Measurements from ENCODE around the gene KLF3. TPM values are rescaled to one million over a fixed set of nuclear protein-coding genes. Genes with fewer than 3 reads are reported as not detected.

Gene KLF3
- total RNA-seq, 2 donors from 2014 or later = 4.3 to 5.5 TPM

- no peak overlapping the region for H3K27ac Mint-ChIP-seq
Measured at GRCh38 chr4:38717604-38718003, 53.6 kb downstream of the KLF3 start.

GRCh38 chr4:38723114-38723513 lies 59.1 kb downstream of the KLF3 start:
- no peak for ATAC-seq (replicated peaks)
- Mint-ChIP-seq H3K27ac (no peak overlapping the region), H3K36me3 (ENCODE audit: low read depth) (no peaks in the 10 kb centered on the region), H3K4me3 (no peak overlapping the region), H3K9me3 (no peaks in the 10 kb centered on the region), H3K4me1 (no peaks in the 10 kb centered on the region), H3K27me3 (no peaks in the 10 kb centered on the region)

More at GRCh38 chr4:38717604-38718003, 53.6 kb downstream of the KLF3 start:
- H3K9me3 Mint-ChIP-seq = peaks cover 8% of the 10 kb centered on the region
- no peaks in the 10 kb centered on the region for H3K4me1 Mint-ChIP-seq
- no peak for ATAC-seq (replicated peaks)
- no peaks in the 10 kb centered on the region for H3K36me3 Mint-ChIP-seq (ENCODE audit: low read depth)
- H3K4me3 Mint-ChIP-seq = no peak overlapping the region
- no peaks in the 10 kb centered on the region for H3K27me3 Mint-ChIP-seq

DNA sequence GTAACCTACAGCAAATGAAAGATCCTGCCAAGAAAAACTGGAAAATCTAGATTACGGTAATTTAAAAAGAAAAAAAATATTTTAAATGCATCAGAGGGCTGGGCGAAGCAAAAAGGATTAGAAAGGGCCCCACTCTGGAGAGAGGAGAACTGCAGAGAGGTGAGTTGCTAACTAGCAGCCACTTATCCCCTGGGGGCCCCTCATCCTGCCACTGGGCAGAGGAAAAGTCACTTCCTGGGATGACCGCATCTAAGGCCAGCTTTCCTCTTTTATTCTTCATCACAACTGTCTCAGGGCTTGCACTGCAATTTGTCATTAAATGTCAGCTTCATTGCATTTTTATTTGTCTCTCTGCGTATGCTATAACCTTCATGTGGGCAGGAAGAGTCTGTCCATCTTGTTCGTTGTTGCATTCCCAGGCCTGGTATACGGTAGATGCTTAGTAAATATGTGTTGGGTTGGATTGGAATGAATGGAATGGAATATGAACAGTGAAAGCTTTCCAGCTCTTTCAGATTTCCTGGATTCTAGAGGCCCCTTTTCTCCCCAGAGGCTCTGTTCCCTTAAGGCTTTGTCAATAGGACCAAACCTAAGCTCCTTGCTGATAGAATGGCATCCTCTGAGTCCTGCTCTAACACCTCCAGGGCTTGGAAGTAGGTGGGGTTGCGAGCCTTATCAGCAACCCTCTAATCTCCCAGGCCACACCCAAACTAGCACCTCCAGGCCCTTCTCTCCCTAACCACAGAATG lies 59.9 kb downstream of the KLF3 start:
- no peaks in the 10 kb centered on the region for H3K4me1 Mint-ChIP-seq
- H3K9me3 Mint-ChIP-seq = no peaks in the 10 kb centered on the region
- no peak for ATAC-seq (replicated peaks)
- H3K4me3 Mint-ChIP-seq = no peak overlapping the region
- no peak overlapping the region for H3K27ac Mint-ChIP-seq
- no peaks in the 10 kb centered on the region for H3K27me3 Mint-ChIP-seq
- no peaks in the 10 kb centered on the region for H3K36me3 Mint-ChIP-seq (ENCODE audit: low read depth)

DNA sequence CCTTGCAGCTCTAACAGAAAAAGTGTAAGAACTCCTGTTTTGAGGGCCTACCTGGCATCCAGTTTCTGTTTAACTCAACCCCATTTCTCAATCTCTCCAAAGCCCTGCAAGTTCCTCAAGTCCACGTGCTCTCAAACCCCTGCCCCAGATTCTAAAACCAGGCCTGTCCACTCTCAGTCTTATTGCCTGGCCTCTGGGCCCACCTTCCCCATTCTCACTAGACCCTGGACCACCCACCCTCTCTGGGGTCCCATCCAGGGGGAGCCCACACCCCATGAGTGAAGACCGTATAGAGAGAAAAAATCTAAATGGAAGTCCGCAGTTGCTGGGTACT lies 60.4 kb downstream of the KLF3 start:
- Mint-ChIP-seq H3K36me3 (ENCODE audit: low read depth) (no peaks in the 10 kb centered on the region), H3K4me1 (no peaks in the 10 kb centered on the region), H3K27me3 (no peaks in the 10 kb centered on the region), H3K4me3 (no peak overlapping the region), H3K9me3 (no peaks in the 10 kb centered on the region), H3K27ac (no peak overlapping the region)
- no peak for ATAC-seq (replicated peaks)

DNA sequence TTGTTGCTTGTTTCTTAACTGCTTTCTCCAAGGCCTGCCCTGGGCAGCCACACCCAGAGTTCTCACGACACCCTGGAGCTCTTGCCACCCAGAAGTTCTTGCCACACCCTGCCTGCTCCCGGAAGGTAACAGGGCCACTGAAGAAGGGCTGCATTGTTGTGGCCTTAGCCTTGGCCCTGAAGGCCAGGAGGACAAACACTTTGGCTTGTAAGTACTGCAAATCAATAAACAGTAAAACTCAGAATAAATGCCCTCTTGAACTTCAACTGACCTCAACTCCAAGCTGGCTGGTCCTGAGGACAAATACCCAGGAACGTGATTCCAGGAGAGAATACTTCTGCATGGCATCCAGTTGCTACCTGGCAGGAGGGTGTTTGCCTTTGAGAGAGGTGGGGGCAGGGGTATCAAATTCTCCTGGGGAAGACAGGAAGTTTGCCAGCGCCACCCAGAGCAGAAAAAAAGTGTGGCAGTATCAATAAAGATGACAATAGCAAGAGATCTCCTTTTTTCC lies 64.7 kb downstream of the KLF3 start:
- Mint-ChIP-seq H3K27me3 (no peaks in the 10 kb centered on the region), H3K4me1 (no peaks in the 10 kb centered on the region), H3K4me3 (no peak overlapping the region), H3K27ac (no peak overlapping the region), H3K36me3 (ENCODE audit: low read depth) (no peaks in the 10 kb centered on the region), H3K9me3 (no peaks in the 10 kb centered on the region)
- no peak for ATAC-seq (replicated peaks)

DNA sequence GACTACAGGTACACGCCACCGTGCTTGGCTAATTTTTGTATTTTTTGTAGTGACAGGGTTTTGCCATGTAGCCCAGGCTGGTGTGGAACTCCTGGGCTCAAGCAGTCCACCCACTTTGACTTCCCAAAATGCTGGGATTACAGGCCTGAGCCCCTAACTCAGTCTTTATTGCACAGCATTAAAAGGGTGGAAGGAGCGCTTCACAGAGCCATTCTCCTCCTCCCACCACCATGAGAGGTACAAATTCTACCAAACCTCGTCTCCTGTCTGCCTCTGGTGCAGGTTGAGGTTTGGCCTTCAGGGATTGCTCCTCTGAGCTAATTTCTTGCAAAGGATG lies 66.5 kb downstream of the KLF3 start:
- Mint-ChIP-seq H3K27me3 (no peaks in the 10 kb centered on the region), H3K4me3 (peak overlapping the region; percentile 23), H3K27ac (no peak overlapping the region), H3K36me3 (ENCODE audit: low read depth) (no peaks in the 10 kb centered on the region), H3K9me3 (no peaks in the 10 kb centered on the region), H3K4me1 (no peaks in the 10 kb centered on the region)
- ATAC-seq (replicated peaks) = no peak

DNA sequence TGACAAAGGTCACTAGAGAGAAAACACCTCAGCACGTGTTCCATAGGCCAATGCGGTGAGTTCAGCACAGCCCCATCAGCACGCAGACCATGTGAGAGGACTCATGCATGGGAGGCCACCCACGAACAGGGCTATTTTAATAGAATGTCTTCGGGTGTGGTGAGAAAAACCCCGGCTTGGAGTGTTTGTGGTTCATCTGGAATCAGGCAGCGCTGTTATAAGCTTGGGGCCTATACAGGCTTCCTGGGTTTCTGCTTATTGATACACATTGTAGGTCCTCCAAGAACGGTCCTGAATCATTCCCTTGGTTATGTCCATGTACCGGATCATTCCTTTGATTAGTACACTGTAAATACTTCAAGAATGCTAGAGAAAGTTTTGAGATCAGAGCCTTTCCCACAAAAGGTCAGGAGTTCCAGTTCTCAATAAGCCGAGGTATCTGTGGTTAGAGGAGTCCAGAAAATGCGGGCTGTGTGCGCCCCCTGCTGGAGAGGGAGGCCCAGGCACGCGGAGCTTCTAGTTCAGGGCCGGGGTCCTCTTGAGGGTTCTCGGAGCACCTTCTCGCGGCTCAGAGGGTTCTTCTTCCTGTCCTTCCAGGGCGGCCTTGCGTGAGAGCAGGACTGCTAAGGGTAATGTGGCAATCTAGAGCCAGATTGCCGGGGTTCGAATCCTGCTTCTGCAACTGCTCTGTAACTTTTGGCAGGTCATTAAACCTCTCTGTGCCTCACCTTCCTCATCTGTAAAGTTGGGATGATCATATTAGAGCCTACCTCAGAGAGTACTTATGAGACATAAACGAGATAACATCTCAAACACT lies 67.0 kb downstream of the KLF3 start:
- Mint-ChIP-seq H3K36me3 (ENCODE audit: low read depth) (no peaks in the 10 kb centered on the region), H3K4me3 (peak overlapping the region; percentile 23), H3K27me3 (no peaks in the 10 kb centered on the region), H3K4me1 (no peaks in the 10 kb centered on the region), H3K9me3 (no peaks in the 10 kb centered on the region), H3K27ac (no peak overlapping the region)
- peak; percentile 82 for ATAC-seq (replicated peaks)

- H3K27ac Mint-ChIP-seq = no peak overlapping the region
- H3K36me3 Mint-ChIP-seq (ENCODE audit: low read depth) = no peaks in the 10 kb centered on the region
- no peaks in the 10 kb centered on the region for H3K4me1 Mint-ChIP-seq
- no peak for ATAC-seq (replicated peaks)
- H3K27me3 Mint-ChIP-seq = no peaks in the 10 kb centered on the region
- no peak overlapping the region for H3K4me3 Mint-ChIP-seq
- no peaks in the 10 kb centered on the region for H3K9me3 Mint-ChIP-seq
Measured at GRCh38 chr4:38733663-38734062, 69.7 kb downstream of the KLF3 start.

DNA sequence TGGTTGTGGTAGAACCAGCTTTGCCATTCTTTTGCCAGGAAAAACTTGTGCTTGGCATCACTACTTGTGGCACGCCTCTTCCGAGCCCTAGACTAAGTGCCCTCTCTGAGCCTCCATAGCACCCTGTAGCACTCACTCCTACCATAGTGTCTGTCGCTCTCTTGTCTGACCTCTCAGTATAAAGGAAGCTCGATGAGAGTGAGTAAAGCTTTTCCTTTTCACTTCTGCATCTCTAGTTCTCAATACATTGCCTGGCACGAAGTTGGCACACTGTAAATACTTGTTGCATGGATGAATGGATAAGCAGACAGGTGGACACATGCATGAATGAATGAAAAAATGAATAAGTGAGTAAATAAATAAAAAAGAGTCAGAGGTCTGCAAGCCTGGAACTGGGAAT lies 70.4 kb downstream of the KLF3 start:
- ATAC-seq (replicated peaks) = no peak
- no peak overlapping the region for H3K27ac Mint-ChIP-seq
- H3K36me3 Mint-ChIP-seq (ENCODE audit: low read depth) = no peaks in the 10 kb centered on the region
- no peaks in the 10 kb centered on the region for H3K27me3 Mint-ChIP-seq
- no peaks in the 10 kb centered on the region for H3K4me1 Mint-ChIP-seq
- no peaks in the 10 kb centered on the region for H3K9me3 Mint-ChIP-seq
- H3K4me3 Mint-ChIP-seq = no peak overlapping the region

DNA sequence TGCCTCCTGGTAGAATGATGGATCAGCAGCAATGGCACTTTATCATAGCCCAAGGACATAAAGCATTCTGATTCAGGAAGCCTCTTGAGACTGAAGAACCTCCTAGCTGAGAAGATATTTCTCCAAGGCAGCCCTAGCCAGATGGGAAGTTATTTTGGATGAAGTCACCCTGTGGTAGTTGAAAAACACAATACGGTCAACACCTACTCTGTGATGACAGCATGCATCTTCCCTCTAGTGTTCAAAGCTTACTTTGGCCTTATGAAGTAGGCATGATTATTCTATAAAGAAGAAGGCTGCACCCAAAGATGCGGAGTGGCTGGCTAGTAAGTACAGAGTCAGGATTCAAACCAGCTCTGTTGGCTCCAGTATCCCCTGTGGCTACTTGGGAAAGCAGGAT lies 70.9 kb downstream of the KLF3 start:
- no peak overlapping the region for H3K27ac Mint-ChIP-seq
- no peaks in the 10 kb centered on the region for H3K27me3 Mint-ChIP-seq
- H3K9me3 Mint-ChIP-seq = no peaks in the 10 kb centered on the region
- no peak for ATAC-seq (replicated peaks)
- no peaks in the 10 kb centered on the region for H3K36me3 Mint-ChIP-seq (ENCODE audit: low read depth)
- H3K4me3 Mint-ChIP-seq = no peak overlapping the region
- H3K4me1 Mint-ChIP-seq = no peaks in the 10 kb centered on the region

DNA sequence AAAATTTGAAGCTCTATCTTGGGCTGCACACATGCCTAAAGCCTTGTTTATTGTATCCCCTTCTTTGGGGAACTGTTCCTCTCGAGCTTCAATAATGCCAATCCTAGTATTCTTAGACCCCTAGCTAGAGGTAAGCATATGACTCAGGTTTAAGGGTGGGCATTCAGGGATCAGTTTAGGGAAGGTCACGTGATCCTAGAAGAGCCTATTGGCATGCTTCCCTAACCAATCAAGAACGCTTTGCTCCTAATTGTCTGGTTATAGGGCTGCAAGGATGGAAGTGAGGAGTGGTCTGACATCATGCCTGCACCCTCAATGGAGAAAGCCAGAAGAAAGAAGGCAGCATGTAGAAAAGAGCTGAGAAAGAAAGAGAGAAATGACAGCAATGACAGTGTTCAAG lies 71.9 kb downstream of the KLF3 start:
- no peaks in the 10 kb centered on the region for H3K36me3 Mint-ChIP-seq (ENCODE audit: low read depth)
- H3K4me3 Mint-ChIP-seq = no peak overlapping the region
- ATAC-seq (replicated peaks) = no peak
- H3K4me1 Mint-ChIP-seq = no peaks in the 10 kb centered on the region
- no peaks in the 10 kb centered on the region for H3K27me3 Mint-ChIP-seq
- no peaks in the 10 kb centered on the region for H3K9me3 Mint-ChIP-seq
- H3K27ac Mint-ChIP-seq = no peak overlapping the region

GRCh38 chr4:38738940-38739803 lies 75.2 kb downstream of the KLF3 start:
- no peaks in the 10 kb centered on the region for H3K9me3 Mint-ChIP-seq

DNA sequence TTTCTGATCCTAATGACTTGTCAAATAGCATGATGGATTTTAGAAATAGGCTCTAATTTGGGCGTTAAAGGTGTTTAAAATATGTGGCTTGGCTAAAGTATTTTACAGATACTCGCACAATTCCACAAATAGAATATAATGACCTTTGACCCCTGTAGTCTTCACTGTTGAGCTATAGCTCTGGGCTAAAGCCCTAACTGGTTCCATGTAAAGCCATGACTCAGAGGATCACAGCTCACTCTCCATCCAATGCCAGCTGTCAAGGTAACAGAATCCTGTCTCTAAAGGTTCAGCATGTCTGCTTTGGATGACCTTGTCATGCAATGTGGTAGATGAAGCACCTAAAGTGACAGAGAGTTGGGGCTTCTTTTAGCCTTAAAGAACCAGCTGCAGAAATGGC lies 76.3 kb downstream of the KLF3 start:
- H3K27me3 Mint-ChIP-seq = peaks cover 11% of the 10 kb centered on the region
- no peak for ATAC-seq (replicated peaks)
- no peak overlapping the region for H3K27ac Mint-ChIP-seq
- H3K9me3 Mint-ChIP-seq = no peaks in the 10 kb centered on the region
- no peaks in the 10 kb centered on the region for H3K4me1 Mint-ChIP-seq
- no peaks in the 10 kb centered on the region for H3K36me3 Mint-ChIP-seq (ENCODE audit: low read depth)
- H3K4me3 Mint-ChIP-seq = no peak overlapping the region

More at GRCh38 chr4:38738940-38739803, 75.2 kb downstream of the KLF3 start:
- Mint-ChIP-seq H3K4me1 (no peaks in the 10 kb centered on the region), H3K27me3 (peaks cover 11% of the 10 kb centered on the region), H3K4me3 (no peak overlapping the region), H3K36me3 (ENCODE audit: low read depth) (no peaks in the 10 kb centered on the region), H3K27ac (no peak overlapping the region)
- ATAC-seq (replicated peaks) = no peak

GRCh38 chr4:38743866-38744265 lies 79.9 kb downstream of the KLF3 start:
- H3K27me3 Mint-ChIP-seq = peaks cover 11% of the 10 kb centered on the region
- H3K36me3 Mint-ChIP-seq (ENCODE audit: low read depth) = no peaks in the 10 kb centered on the region
- ATAC-seq (replicated peaks) = no peak
- peaks cover 15% of the 10 kb centered on the region for H3K9me3 Mint-ChIP-seq
- H3K4me3 Mint-ChIP-seq = no peak overlapping the region
- H3K27ac Mint-ChIP-seq = no peak overlapping the region
- H3K4me1 Mint-ChIP-seq = no peaks in the 10 kb centered on the region

Data from activated T-helper 17 cell treated with anti-CD3 and anti-CD28 coated beads, Interleukin-2, amount 50 U/mL, for 72 hours (primary cell).